ENCODE measurements around the gene LRRC14B.
"Not testable (repeated sequence)": the region's sequence is repeated elsewhere in the genome, so short reads cannot be mapped to it uniquely, and the experiment has no call there.

Gene LRRC14B

DNA sequence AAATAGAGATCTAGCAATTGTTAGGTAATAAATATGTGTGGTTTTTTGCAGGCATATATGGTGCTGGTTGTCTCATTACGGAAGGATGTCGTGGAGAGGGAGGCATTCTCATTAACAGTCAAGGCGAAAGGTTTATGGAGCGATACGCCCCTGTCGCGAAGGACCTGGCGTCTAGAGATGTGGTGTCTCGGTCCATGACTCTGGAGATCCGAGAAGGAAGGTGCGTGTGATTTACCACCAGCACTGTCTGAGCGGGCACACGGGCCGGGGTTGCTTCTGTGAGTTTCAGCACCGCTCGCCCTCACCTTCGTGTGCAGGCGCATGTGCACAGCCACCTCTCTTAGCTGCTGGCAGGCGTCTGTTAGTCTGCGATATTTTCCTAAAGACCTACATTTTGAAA, 42.1 kb downstream of the LRRC14B start:
- in situ Hi-C loops (cut with MboI; ENCODE audit: low sequenced_read_pairs), result not testable (repeated sequence)

DNA sequence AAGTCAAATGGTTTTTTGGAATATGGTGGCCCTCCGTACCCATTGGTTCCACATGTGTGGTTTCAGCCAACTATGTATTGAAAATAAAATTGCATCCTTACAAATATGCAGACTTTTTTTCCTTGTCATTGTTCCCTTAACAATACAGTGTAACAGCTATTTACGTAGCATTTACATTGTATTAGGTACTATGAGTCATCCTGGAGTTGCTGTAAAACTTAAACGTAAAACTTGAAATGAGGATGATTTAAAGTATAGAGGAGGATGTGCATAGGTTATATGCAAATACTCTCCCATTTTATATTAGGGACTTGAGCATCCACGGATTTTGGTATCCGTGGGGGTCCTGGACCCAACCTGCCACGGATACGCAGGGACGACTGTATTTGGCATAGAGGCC, 43.2 kb downstream of the LRRC14B start:
- in situ Hi-C loops (cut with MboI; ENCODE audit: low sequenced_read_pairs), result no loop called here

- in situ Hi-C loops (cut with MboI; ENCODE audit: low sequenced_read_pairs), result loop anchor here (5.0 kb wide), 1 partner anchor 1357 kb away; no protein-coding TSS in a partner anchor
Observed at GRCh38 chr5:235527-235926, 44.2 kb downstream of the LRRC14B start.

DNA sequence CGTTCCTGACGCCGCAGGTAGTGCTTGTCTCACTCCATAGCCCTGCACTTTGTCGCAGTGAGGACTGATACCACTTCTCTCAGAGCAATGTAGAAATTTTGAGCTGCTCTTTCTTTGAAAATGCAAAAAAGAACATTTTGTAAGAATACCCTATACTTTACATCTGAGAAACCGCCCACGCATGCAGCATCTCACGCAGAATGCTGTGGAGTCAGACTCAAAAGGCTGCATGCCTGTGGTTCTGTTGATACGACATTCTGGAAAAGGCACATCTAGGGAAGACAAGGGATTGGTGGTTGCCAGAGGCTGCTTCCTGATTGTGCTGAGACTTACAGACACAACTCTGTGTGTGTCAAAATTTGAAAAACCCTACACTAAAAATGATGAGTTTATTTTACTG, 46.6 kb downstream of the LRRC14B start:
- in situ Hi-C loops (cut with MboI; ENCODE audit: low sequenced_read_pairs), result loop anchor here (5.0 kb wide), 1 partner anchor 1354 kb away; no protein-coding TSS in a partner anchor

DNA sequence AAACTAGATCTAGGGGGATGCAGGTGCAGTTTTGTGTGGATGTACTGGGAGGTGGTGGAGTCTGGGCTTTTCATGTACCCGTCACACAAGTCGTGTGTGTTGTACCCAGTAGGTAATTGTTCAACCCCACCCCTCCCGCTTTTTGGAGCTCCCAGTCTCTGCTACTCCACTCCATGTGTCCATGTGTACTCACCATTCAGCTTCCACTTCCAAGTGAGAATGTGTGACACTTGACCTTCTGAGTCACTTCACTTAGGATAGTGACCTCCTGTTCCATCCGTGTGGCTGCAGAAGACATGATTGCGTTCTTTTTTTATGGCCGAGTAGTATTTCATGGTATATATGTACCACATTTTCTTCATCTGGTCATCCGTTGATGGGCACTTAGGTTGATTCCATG, 49.3 kb downstream of the LRRC14B start:
- in situ Hi-C loops (cut with MboI; ENCODE audit: low sequenced_read_pairs), result not testable (repeated sequence)

DNA sequence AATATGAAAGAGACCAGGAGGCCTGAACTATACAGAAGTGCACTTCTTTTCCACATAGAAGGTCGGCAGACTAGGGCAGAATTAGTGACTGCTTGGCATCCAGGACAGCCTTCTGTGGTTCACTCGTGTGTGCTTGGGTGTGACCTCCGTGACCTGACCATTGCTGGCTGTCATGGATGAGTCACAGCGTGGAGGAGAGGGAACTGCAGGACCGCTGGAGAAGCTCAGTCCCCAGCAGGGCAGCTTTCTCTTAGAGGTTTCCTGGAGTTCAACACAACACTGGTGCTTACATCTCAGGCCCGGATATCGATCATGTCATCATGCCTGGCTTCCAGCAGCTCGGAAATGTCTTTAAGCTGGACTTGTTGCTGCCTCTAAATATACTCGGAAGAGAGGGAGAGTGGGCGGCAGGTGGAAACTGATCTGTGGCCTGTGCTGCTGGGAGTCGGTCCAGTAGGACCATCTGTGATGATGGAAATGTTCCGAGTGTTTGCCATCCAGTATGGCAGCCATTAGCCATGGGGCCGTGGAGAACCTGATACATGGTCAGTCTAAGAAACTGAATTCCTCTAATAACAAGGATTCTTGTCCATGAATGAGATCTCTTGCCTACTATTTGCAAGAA, 49.9 kb downstream of the LRRC14B start:
- in situ Hi-C loops (cut with MboI; ENCODE audit: low sequenced_read_pairs), result not testable (repeated sequence)

GRCh38 chr5:243683-244367, 52.5 kb downstream of the LRRC14B start:
- in situ Hi-C loops (cut with MboI; ENCODE audit: low sequenced_read_pairs), result not testable (repeated sequence)

DNA sequence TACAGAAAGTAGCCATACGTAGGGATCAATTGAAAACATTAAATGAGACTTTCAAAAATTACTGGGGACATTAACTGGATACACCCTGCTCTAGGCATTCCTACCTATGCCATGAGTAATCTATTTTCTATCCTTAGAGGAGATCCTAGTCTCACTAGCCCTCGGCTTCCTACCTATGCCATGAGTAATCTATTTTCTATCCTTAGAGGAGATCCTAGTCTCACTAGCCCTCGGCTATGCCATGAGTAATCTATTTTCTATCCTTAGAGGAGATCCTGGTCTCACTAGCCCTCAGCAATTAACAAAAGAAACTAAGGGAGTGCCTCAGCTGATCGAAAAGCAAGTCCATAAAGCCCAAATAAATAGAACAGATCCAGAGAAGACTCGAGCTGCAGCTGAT, 54.4 kb downstream of the LRRC14B start:
- in situ Hi-C loops (cut with MboI; ENCODE audit: low sequenced_read_pairs), result not testable (repeated sequence)
